Stimulated activated CD8-positive, alpha-beta memory T cell treated with anti-CD3 and anti-CD28 coated beads, Interleukin-4, amount 100 ng/mL, for 4 hours (primary cell): ENCODE measurements around the gene RPAP2.
"Not testable (repeated sequence)": the region's sequence is repeated elsewhere in the genome, so short reads cannot be mapped to it uniquely, and the experiment has no call there.

Source experiments
- DNase-seq, 2 donors: peaks; one replicate each; pipeline ENCODE4 v3.0.0-alpha.2; 2020; ENCODE audit warnings: low read depth in 2 of 2, low spot score in 1 of 2

RPAP2 gene

DNA sequence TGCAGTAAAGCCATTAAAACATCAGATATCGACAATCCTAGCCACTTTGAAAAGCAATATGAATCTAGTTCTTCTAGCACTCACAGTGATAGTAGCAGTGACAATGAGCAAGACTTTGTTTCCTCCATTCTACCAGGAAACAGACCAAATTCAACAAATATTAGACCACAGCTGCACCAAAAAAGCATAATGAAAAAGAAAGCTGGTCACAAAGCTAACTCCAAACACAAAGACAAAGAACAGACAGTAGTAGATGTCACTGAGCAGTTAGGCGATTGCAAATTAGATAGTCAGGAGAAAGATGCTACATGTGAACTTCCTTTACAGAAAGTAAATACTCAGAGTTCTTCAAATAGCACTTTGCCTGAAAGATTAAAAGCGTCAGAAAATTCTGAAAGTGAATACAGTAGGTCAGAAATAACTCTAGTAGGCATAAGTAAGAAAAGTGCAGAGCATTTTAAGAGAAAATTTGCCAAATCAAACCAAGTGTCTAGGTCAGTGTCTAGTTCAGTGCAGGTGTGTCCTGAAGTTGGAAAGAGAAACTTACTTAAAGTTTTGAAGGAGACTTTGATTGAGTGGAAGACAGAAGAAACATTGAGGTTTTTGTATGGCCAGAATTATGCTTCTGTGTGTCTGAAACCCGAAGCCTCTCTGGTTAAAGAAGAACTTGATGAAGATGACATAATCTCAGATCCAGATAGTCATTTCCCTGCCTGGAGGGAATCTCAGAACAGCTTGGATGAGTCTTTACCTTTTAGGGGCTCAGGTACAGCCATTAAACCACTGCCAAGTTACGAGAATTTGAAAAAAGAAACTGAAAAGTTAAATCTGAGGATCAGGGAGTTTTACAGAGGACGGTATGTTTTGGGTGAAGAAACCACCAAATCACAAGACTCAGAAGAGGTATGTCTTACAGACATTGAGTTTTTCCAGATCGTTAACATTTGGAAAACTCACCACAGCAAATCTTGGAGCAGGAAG, 24.9 kb downstream of the RPAP2 start:
- no peak for DNase-seq

- DNase-seq, result no peak
These were observed 25.9 kb downstream of the RPAP2 start for GRCh38 chr1:92324784-92325183.

DNA sequence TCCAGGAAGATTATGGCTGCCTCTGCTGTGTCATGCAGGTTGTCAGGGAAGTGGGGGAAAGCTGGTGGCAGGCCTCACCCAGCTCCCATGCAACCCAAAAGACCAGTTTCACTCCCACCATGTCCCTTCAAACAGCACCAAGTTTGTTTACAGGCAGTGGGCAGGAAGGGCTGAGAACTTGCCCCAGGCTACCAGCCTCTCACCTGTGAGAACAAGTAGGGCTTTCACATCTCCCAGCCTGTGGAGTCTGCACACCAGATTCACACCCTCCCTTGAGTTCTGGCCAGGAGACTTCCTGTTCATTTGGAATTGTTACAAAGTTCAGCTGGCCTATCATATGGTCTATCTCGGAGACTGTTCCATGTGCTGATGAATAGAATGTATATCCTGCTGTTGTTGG, 27.8 kb downstream of the RPAP2 start:
- no peak for DNase-seq

DNA sequence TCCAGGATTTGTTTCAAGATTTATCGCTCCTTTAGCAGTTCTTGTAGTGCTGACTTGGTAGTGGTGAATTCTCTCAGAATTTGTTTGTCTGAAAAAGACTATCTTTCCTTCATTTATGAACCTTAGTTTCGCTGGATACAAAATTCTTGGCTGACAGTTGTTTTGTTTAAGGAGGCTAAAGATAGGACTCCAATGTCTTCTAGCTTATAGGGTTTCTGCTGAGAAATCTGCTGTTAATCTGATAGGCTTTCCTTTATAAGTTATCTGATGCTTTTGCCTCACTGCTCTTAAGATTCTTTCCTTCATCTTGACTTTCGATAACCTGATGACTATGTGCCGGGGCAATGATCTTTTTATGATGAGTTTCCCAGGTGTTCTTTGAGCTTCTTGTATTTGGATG, 28.9 kb downstream of the RPAP2 start:
- no peak for DNase-seq

DNA sequence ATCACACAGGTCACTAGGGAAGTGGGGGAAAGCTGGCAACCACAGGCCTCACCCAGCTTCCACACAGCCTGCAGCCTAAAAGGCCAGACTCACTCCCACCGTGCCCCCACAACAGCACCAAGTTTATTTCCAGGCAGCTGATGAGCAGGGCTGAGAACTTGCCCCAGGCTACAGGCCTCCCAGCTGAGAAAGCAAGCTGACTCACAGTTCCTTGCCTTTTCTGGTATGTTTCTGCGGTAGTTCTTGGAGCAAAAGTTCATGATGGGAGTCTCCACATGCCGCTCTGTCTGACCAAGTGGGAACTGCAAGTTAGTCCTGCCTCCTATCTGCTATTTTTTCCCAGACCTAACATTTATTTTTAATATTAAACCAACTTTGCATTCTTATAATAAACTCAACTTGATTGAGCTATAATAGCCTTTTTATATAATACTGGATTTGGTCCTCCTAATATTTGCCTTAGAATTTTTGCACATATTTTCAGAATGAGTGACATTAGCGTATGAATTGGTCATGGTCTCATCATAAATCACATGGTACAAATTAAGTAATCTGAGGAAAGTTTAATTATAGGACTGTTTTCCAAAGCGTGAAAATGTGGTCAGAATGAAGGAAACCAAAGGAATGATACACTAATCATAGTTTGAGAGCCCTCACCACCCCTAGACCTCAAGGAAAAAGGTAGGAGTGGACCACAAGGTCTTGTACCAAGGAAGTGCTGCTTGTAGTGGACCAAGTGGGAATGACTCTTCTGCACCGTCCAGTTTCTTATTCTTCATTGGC, 30.7 kb downstream of the RPAP2 start:
- DNase-seq, result no peak

DNA sequence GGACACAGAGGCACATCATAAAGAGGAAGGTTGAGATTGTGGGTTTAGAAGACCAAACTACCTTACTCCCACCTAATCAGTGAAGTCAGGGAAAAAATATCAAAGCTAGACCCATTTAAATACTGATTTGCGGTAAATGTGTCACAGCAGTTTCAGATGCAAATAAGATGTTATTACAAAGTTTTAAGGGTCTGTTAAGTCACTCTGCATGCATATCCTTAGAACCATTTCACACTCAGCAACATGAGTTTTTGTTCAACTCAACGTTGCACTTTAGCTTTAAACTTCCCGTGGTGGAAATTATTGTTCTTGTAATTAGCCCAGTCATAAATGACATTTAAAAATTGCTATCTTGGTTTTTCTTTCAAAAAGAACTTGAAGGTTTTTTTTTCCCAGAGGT, 34.8 kb downstream of the RPAP2 start:
- no peak for DNase-seq

DNA sequence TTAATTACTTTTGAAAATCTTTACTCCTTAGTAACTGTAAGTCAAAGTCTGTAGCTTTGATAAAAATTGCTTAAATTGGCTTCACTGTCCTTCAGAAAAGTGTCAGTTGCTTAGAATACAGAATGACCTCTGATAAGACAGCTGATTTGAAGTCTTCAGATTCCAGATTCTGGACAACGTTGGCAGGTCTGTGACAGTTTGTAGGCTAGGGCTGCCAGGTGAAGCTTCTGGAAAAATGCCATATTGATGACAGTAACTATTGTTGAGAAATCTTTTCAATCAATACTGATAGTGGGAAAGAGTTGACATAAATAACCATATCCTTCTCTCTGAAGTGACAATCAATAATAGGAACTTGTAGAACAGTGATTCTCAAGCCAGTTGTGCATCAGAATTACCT, 41.3 kb downstream of the RPAP2 start:
- no peak for DNase-seq

DNA sequence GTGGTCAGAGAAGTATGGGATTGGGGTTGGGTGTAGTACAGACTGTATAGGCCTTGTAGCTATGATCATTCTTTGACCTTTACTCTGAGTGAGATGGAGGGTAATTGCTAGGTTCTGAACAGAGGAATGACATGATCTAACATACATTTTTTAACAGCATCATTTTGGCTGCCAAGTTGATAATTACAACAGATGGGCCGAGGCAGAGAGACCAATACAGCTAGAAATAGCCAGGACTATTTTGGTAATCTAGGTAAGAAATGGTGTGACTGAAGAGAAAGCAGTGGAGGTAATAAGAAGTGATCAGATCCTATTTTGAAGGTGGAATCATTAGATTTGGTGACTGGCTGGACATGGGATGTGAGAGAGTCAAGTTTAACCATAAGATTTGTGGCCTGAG, 43.5 kb downstream of the RPAP2 start:
- DNase-seq, result no peak

GRCh38 chr1:92343061-92343460, 44.2 kb downstream of the RPAP2 start:
- no peak for DNase-seq

GRCh38 chr1:92346866-92347640, 48.2 kb downstream of the RPAP2 start:
- no peak for DNase-seq

DNA sequence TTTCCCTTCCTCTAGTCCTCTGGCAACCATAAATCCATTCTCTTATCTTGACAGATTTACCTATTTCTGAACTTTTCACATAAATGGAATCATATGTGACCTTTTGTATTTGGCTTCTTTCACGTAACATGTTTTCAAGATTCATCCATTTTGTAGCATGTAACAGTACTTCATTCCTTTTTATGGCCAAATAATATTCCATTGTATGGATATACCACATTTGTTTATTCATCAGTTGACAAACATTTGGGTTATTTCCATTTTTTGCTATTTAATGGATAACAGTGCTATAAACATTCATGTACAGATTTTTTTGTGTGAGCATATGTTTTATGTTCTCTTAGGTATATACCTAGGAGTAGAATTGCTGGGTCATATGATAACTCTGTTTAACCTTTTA, 54.0 kb downstream of the RPAP2 start:
- no peak for DNase-seq

DNA sequence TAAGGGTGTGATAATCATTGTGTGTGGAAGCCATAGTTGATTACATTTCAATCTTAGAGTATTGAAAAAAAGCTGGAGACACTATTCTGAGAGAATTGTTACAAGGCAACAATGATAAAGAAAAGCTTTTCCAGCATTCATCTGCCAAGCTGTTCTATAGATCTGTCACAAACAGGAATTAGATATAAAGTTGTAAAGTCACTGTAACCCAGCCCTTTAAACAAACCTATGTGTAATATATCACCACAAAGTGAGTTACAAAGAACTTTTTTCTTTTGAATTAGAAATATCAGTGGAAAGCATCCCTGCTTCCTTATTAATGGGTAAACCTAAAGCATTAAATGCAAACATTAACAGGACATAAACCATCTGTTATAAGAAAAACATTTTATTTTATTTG, 55.4 kb downstream of the RPAP2 start:
- DNase-seq, result no peak

- no peak for DNase-seq
These were observed 58.1 kb downstream of the RPAP2 start for GRCh38 chr1:92356956-92357355.

DNA sequence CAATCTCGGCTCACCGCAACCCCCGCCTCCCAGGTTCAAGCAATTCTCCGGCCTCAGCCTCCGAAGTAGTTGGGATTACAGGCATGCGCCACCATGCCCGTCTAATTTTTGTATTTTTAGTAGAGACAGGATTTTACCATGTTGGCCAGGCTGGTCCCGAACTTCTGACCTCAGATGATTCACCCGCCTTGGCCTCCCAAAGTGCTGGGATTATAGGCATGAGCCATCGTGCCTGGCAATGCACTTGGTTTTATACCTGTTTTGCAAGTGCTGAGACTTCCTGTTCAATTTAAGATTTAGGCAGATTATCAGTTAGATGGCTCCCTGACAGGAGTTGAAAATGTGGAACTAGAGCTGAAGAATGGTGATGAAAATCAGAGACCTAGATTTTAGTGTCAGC, 60.5 kb downstream of the RPAP2 start:
- DNase-seq, result not testable (repeated sequence)

DNA sequence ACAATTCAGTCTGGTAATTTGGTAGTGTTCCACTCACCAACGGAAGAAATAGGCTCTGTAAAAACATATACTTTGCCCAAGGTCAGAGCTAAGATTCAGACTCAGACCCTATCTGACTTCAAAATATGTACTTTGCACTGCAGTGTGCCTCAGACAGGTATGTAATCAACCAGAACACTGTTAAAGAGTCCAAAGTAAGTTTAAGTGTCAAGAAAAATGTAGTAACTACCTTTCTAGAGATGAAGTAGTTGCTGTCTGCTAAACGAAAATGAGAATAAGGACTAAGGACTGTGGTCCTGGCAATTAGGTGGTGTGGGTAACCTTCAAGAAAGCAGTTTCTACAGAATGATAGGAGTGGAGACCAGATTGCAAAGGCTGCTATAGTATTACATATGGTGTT, 61.1 kb downstream of the RPAP2 start:
- no peak for DNase-seq

GRCh38 chr1:92362970-92363369, 64.1 kb downstream of the RPAP2 start:
- no peak for DNase-seq

GRCh38 chr1:92363401-92363800, 64.5 kb downstream of the RPAP2 start:
- DNase-seq, result no peak

DNA sequence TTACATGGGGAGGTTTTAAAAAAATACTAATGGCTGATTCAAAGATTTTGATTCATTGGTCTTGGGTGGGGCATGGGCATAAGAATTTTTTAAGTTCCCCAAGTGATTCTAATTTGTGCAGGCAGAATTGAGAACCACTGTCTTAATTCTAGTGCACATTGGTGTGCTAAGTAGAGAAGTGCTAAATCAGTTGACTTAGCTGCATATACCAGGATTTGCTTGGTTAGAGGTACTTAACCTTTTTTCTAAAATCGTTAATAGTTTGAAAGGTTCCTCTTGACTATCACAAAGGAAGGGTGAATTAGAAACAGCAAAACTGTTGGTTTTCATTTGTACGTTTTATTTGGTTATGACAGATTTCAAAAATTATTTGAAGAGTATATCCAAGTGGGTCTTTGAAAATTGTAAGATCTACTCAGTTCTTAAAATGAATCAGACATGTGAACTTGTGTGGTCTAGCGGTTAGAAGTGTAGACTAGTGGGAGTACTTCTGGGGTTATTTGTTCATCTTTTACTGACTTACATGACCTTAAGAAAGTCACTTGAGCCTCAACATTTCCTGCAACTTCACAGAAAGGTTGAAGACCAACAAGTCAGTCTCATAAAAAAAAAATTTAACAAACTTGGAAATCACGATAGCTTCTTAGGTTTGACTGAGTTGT, 66.7 kb downstream of the RPAP2 start:
- no peak for DNase-seq

DNA sequence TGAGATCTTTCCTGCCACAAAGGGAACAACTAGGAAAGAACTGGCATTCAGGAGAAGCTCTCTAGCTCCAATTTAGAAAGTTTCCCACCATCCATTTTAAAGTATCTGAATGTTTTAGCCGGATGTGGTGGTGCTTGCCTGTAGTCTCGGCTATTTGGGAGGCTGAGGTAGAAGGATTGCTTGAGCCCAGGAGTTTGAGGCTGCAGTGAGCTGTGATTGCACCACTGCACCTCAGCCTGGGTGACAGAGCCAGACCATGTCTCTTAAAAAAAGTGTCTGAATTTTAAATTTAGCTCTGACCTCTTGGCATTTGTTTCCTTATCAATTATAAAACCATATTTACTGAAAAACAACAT, 67.2 kb downstream of the RPAP2 start:
- DNase-seq, result no peak

- DNase-seq, result no peak
These were observed 68.6 kb downstream of the RPAP2 start for GRCh38 chr1:92367496-92367895.

DNA sequence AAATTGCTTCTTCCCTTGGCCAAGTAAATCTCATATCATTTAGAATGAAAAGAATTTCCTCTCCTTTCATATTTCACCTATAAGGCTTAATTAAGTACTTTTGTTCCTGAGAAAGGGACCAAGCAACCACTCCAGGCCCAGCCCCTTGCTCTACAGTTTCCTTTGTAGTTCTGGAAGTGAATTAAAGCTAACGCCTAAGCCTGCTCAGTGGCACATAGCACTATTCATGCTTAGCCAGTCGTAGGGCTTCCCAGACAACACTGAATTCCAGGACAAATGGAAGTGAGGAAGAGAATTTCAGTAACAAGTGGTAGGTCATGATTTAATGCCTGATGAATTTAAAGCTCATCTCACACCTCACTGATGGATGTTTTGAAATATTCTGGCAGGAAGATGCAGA, 73.3 kb downstream of the RPAP2 start:
- no peak for DNase-seq
